Hepatocyte (in vitro differentiated cells): ENCODE measurements around the gene TUBA8. TPM values are rescaled to one million over a fixed set of nuclear protein-coding genes. Genes with fewer than 3 reads are reported as not detected.

Experiments
- DNase-seq: peaks from one replicate; pipeline ENCODE4 v3.0.0-alpha.2; 2016; ENCODE audit warnings: low spot score
- H2AFZ ChIP-seq: fragments of 200-600 bp; sonication (generic); 2 replicates; pipeline ENCODE4 v1.6.0; 2016; ENCODE audit warnings: antibody characterized with exemption, mild to moderate bottlenecking
- H3K27ac ChIP-seq: fragments of 200-600 bp; sonication (generic); 2 replicates; pipeline ENCODE4 v1.5.1; 2016; ENCODE audit warnings: mild to moderate bottlenecking
- H3K27me3 ChIP-seq: fragments of 200-600 bp; sonication (generic); 2 replicates; pipeline ENCODE4 v1.6.1; 2016
- H3K36me3 ChIP-seq: fragments of 200-600 bp; sonication (generic); replicated peaks from 2 replicates; pipeline ENCODE4 v1.5.1; 2016; ENCODE audit warnings: low read depth; ENCODE audit not compliant: insufficient read depth
- H3K4me1 ChIP-seq: fragments of 200-600 bp; sonication (generic); 2 replicates; pipeline ENCODE4 v1.5.1; 2016; ENCODE audit warnings: mild to moderate bottlenecking, moderate library complexity; ENCODE audit not compliant: insufficient read depth
- H3K4me2 ChIP-seq: fragments of 200-600 bp; sonication (generic); 2 replicates; pipeline ENCODE4 v1.6.0; 2016
- H3K4me3 ChIP-seq: fragments of 200-600 bp; sonication (generic); 2 replicates; pipeline ENCODE4 v1.5.1; 2016; ENCODE audit warnings: mild to moderate bottlenecking
- H3K79me2 ChIP-seq: fragments of 200-600 bp; sonication (generic); 2 replicates; pipeline ENCODE4 v1.6.0; 2017; ENCODE audit warnings: mild to moderate bottlenecking
- H3K9me2 ChIP-seq: fragments of 200-600 bp; sonication (generic); replicated peaks from 2 replicates; pipeline ENCODE4 v1.6.0; 2017; ENCODE audit warnings: mild to moderate bottlenecking; ENCODE audit not compliant: insufficient read depth
- H3K9me3 ChIP-seq: fragments of 200-600 bp; sonication (generic); 2 replicates; pipeline ENCODE4 v1.5.1; 2016; ENCODE audit warnings: low read depth, mild to moderate bottlenecking
- H4K20me1 ChIP-seq: fragments of 200-600 bp; sonication (generic); 2 replicates; pipeline ENCODE4 v1.6.0; 2016; ENCODE audit warnings: mild to moderate bottlenecking; ENCODE audit not compliant: insufficient read depth, poor library complexity, severe bottlenecking
- CTCF ChIP-seq: fragments of 200-600 bp; sonication (generic); IDR thresholded peaks from 2 replicates; pipeline ENCODE4 v1.5.1; 2016; ENCODE audit warnings: antibody characterized with exemption, mild to moderate bottlenecking; ENCODE audit not compliant: poor library complexity
- EZH2 ChIP-seq: fragments of 200-600 bp; sonication (generic); IDR thresholded peaks from 2 replicates; pipeline ENCODE4 v1.6.1; 2016; ENCODE audit warnings: antibody characterized with exemption, mild to moderate bottlenecking, borderline replicate concordance
- EZH2phosphoT487 ChIP-seq: fragments of 200-600 bp; sonication (generic); IDR thresholded peaks from one replicate; pipeline ENCODE4 v1.6.1; 2018; ENCODE audit warnings: antibody characterized with exemption, mild to moderate bottlenecking, low read depth, moderate library complexity; ENCODE audit not compliant: unreplicated experiment, severe bottlenecking
- WGBS: methylation state at CpG from one replicate; pipeline ENCODE4 v1.1.6; 2016; ENCODE audit warnings: low lambda C conversion rate; ENCODE audit errors: missing lambda C conversion rate; 5-methylcytosine and 5-hydroxymethylcytosine counted together
- polyA plus RNA-seq: library from polyadenylated mRNA; unstranded; fragments of >200 nt; fragmentation: Nextera tagmentation; extraction: Ambion mirVana; gene quantifications from 2 replicates; pipeline ENCODE4 v1.2.1, GENCODE V29; 2016
- total RNA-seq: library from RNA; depleted of rRNA; stranded (reverse); fragments of >200 nt; gene quantifications from 2 replicates; pipeline ENCODE4 v1.2.3, GENCODE V29; 2014

TUBA8 gene
- total and polyA plus RNA-seq, 2 experiments from 2014 or later: 0.46 to 1.5 TPM

GRCh38 chr22:18114495-18114894 lies 3.9 kb downstream of the TUBA8 start:
- Histone ChIP-seq H3K36me3 (no peaks in the 10 kb centered on the region), H3K27me3 (peaks cover 35% of the 10 kb centered on the region), H3K9me2 (no peaks in the 10 kb centered on the region), H3K4me3 (no peak overlapping the region), H4K20me1 (no peaks in the 10 kb centered on the region), H3K4me2 (no peak overlapping the region), H3K4me1 (peaks cover 7% of the 10 kb centered on the region), H2AFZ (no peak overlapping the region), H3K9me3 (no peaks in the 10 kb centered on the region), H3K79me2 (no peaks in the 10 kb centered on the region), H3K27ac (no peak overlapping the region)
- 77% methylated on average over 4 of the region's 4 CpGs for WGBS
- no peak for DNase-seq
- TF ChIP-seq EZH2phosphoT487 (no peak), EZH2 (no peak), CTCF (no peak)

DNA sequence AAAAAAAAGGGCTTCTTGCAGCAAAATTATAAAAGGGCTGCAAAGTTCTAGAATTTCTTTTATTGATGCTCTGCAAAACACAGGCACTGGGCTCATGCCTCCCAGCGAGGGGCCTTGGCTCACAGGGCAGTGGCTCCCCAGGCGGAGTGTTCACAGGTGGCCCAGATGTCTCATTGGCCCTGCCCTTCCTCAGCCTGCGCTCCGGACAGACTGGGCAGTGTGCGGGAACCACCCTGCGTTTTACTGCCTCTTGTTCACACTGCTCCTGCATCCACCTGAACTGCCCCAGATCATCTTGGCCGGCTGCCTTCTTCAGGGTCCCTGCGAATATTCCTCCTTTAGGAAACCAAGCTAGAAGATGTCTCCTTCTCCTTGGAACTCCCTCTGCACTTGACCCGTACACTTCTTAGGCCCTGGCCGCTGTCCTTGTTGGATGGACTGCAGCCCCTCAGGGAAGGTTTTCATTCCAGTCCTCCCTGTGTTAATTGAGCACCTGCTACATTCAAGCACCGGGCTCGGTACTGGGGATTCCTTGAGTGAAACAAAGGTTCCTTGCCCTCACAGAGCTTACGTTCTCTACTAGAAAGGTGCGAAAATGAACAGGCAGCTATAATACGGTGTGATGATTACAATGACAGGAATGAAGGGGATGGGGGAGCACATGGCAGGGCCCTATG lies 4.5 kb downstream of the TUBA8 start:
- Histone ChIP-seq H3K4me3 (no peak overlapping the region), H3K9me2 (no peaks in the 10 kb centered on the region), H3K9me3 (no peaks in the 10 kb centered on the region), H3K79me2 (no peaks in the 10 kb centered on the region), H4K20me1 (no peaks in the 10 kb centered on the region), H3K27me3 (peaks cover 28% of the 10 kb centered on the region), H3K27ac (no peak overlapping the region), H3K4me1 (peaks cover 7% of the 10 kb centered on the region), H3K4me2 (no peak overlapping the region), H2AFZ (no peak overlapping the region), H3K36me3 (no peaks in the 10 kb centered on the region)
- 92% methylated on average over 15 of the region's 15 CpGs for WGBS
- TF ChIP-seq EZH2phosphoT487: no peak
- TF ChIP-seq EZH2: no peak
- DNase-seq: no peak

DNA sequence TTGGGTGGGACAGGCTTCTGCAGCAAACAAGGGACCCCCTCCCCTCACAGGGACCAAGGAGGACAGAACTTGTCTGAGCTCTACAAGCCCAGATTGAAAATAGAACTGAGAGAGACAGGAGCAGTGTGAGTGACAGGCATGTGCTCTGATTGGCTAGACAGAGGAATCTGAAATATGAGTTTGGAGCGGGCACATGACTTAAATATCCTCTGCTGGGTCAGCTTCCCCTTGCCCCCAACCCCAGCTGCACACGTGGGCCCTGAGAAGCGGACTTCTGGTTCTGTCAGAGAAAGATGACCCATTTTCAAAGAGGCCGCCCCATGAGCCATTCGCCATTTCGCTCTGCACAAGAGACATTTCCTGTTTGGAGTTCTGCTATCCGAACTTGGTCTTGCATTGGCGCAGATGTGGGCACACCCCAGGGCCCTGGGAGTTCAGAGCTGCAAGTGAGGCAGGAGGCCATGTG lies 5.3 kb downstream of the TUBA8 start:
- TF ChIP-seq EZH2phosphoT487: no peak
- TF ChIP-seq CTCF: no peak
- no peak for TF ChIP-seq EZH2
- Histone ChIP-seq H3K4me3 (no peak overlapping the region), H2AFZ (no peak overlapping the region), H3K27ac (no peak overlapping the region), H3K36me3 (no peaks in the 10 kb centered on the region), H3K4me1 (peaks cover 2% of the 10 kb centered on the region), H3K9me2 (no peaks in the 10 kb centered on the region), H3K9me3 (no peaks in the 10 kb centered on the region), H4K20me1 (no peaks in the 10 kb centered on the region), H3K79me2 (no peaks in the 10 kb centered on the region), H3K4me2 (no peak overlapping the region), H3K27me3 (peaks cover 20% of the 10 kb centered on the region)
- WGBS: 92% methylated on average over 8 of the region's 8 CpGs
- DNase-seq: no peak

DNA sequence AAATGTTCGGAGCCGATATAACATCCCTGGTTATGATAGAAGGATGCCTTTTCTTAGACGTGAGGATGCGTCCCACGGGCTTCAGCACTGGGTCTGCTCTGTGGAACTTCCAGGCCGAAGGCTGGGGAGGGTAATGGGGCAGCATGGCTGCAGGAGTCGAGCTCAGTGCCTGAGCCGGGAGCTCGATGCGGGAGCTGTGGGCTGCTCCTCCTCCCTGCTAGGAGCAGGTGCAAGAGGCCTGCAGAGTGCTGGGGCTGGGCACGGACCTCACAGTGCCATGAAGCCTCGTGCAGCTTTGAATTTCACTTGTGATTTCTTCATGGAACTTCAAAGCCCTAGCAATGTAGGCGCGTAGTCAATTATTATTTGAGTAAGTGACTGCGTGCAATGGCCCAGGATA lies 6.0 kb downstream of the TUBA8 start:
- Histone ChIP-seq H3K4me1 (no peaks in the 10 kb centered on the region), H3K9me2 (no peaks in the 10 kb centered on the region), H3K4me2 (no peak overlapping the region), H3K4me3 (no peak overlapping the region), H3K27me3 (peaks cover 13% of the 10 kb centered on the region), H3K79me2 (no peaks in the 10 kb centered on the region), H3K27ac (no peak overlapping the region), H3K9me3 (no peaks in the 10 kb centered on the region), H3K36me3 (no peaks in the 10 kb centered on the region), H2AFZ (no peak overlapping the region), H4K20me1 (no peaks in the 10 kb centered on the region)
- no peak for DNase-seq
- TF ChIP-seq EZH2 (no peak), CTCF (no peak), EZH2phosphoT487 (no peak)
- 93% methylated on average over 15 of the region's 15 CpGs for WGBS
